Body of pancreas (tissue), 4 donors: Measurements from ENCODE around the gene HOXC11.

Source experiments
- POLR2A ChIP-seq, 3 donors: fragments of 450-650 bp; IDR thresholded peaks; one replicate each; pipeline ENCODE4 v1.6.1; 2016; ENCODE audit warnings: antibody characterized with exemption in 3 of 3, mild to moderate bottlenecking in 2 of 3
- TF ChIP-seq, protein P1 (sequence below), 7 experiments: fragments of 450-650 bp in 4 of 7; fragments of 200-600 bp in 3 of 7; sonication (generic) in 3 of 7; IDR thresholded peaks; one replicate each; pipeline ENCODE4 v1.5.1; 2016 to 2019; ENCODE audit warnings: antibody characterized with exemption in 7 of 7

DNA sequence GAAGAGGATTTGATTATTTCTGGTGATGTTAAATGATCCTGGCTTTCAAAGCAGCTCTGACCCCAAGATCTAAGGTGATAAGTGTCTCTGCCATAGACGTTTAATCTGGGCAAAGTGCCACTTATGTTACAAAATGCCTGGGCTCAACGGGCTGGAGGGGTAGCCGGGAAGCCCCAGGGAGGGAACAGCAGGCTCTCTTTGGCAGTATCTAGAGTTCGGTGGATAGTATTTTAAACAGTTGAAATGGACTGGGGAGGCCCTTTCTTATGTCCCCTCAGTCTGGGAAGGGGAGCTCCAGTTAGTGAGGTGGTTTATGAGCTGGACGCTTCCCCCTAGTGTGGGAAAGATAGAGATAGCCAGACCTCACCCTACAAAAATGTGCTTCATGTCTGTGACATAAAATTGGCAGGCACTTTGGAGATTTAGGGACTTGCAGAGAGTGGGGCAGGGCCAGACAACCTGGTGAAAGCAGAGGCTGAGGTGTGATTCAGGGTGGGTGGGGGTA lies 5.5 kb upstream of the HOXC11 start:
- TF ChIP-seq, protein P1, sequence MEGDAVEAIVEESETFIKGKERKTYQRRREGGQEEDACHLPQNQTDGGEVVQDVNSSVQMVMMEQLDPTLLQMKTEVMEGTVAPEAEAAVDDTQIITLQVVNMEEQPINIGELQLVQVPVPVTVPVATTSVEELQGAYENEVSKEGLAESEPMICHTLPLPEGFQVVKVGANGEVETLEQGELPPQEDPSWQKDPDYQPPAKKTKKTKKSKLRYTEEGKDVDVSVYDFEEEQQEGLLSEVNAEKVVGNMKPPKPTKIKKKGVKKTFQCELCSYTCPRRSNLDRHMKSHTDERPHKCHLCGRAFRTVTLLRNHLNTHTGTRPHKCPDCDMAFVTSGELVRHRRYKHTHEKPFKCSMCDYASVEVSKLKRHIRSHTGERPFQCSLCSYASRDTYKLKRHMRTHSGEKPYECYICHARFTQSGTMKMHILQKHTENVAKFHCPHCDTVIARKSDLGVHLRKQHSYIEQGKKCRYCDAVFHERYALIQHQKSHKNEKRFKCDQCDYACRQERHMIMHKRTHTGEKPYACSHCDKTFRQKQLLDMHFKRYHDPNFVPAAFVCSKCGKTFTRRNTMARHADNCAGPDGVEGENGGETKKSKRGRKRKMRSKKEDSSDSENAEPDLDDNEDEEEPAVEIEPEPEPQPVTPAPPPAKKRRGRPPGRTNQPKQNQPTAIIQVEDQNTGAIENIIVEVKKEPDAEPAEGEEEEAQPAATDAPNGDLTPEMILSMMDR (IDR thresholded peaks at IDR 0.05): no peak
- TF ChIP-seq POLR2A (IDR thresholded peaks at IDR 0.05): no peak
